C4-2B (cell line): ENCODE results near the gene HMMR.

ENCODE experiments used
- ZFX ChIP-seq: fragments of 450-650 bp; IDR thresholded peaks from 2 replicates; pipeline ENCODE4 v1.6.1; 2017
- TF ChIP-seq, protein P1 (sequence below): fragments of 450-650 bp; conservative IDR thresholded peaks from 2 replicates; pipeline ENCODE4 v1.5.1; 2017; ENCODE audit warnings: mild to moderate bottlenecking

DNA sequence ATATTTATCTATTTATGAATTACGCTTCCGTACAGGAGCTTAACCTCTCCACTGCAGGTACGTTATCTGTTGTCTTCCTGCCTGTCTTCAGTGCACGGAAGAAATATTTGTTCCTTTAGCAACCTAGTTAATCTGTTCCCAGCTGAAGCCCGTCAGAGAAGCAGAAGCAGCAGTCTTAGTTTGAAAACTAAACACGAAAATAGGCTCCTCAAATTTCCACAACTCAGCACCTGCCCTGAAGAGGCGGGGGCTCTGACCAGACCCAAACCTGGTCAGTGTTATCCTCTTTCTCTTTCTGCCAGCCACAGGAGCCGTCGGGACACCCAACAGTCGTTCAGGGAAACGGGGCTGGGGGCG lies 992 bp upstream of the HMMR start:
- TF ChIP-seq, protein P1, sequence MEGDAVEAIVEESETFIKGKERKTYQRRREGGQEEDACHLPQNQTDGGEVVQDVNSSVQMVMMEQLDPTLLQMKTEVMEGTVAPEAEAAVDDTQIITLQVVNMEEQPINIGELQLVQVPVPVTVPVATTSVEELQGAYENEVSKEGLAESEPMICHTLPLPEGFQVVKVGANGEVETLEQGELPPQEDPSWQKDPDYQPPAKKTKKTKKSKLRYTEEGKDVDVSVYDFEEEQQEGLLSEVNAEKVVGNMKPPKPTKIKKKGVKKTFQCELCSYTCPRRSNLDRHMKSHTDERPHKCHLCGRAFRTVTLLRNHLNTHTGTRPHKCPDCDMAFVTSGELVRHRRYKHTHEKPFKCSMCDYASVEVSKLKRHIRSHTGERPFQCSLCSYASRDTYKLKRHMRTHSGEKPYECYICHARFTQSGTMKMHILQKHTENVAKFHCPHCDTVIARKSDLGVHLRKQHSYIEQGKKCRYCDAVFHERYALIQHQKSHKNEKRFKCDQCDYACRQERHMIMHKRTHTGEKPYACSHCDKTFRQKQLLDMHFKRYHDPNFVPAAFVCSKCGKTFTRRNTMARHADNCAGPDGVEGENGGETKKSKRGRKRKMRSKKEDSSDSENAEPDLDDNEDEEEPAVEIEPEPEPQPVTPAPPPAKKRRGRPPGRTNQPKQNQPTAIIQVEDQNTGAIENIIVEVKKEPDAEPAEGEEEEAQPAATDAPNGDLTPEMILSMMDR: no peak
- no peak for TF ChIP-seq ZFX
